Sigmoid colon (tissue), 7 donors: ENCODE data around the gene RITA1. TPM values are rescaled to one million over a fixed set of nuclear protein-coding genes. Genes with fewer than 3 reads are reported as not detected.

Experiments used
- DNase-seq: peaks from one replicate; pipeline ENCODE4 v3.0.0-alpha.2; 2019
- H3K27ac ChIP-seq, 4 donors: fragments of 200-600 bp; sonication (generic); one replicate each; pipeline ENCODE4 v1.5.1; 2016 to 2019; ENCODE audit warnings: mild to moderate bottlenecking in 1 of 4
- H3K27me3 ChIP-seq, 3 donors: fragments of 200-600 bp; sonication (generic); one replicate each; pipeline ENCODE4 v1.5.1; 2019; ENCODE audit warnings: mild to moderate bottlenecking in 1 of 3
- H3K36me3 ChIP-seq, 4 donors: fragments of 200-600 bp; sonication (generic); one replicate each; pipeline ENCODE4 v1.5.1; 2016 to 2019
- H3K4me1 ChIP-seq, 4 donors: fragments of 200-600 bp; sonication (generic); one replicate each; pipeline ENCODE4 v1.5.1; 2017 to 2019
- H3K4me3 ChIP-seq, 4 donors: fragments of 200-600 bp; sonication (generic); one replicate each; pipeline ENCODE4 v1.5.1; 2017 to 2019; ENCODE audit warnings: mild to moderate bottlenecking in 2 of 4, moderate library complexity in 1 of 4
- H3K9me3 ChIP-seq, 4 donors: fragments of 200-600 bp in 3 of 4; sonication (generic) in 3 of 4; one replicate each; pipeline versions ENCODE4 v1.5.1 to v1.6.1; 2013 to 2019
- CTCF ChIP-seq, 4 experiments: fragments of 450-650 bp in 3 of 4; fragments of 200-600 bp in 1 of 4; IDR thresholded peaks; one replicate each; pipeline ENCODE4 v1.5.1; 2016 to 2019; ENCODE audit warnings: antibody characterized with exemption in 4 of 4, mild to moderate bottlenecking in 3 of 4, moderate library complexity in 2 of 4
- EP300 ChIP-seq, 4 donors: sonication (generic); formaldehyde crosslinking; IDR thresholded peaks; one replicate each; pipeline ENCODE4 v1.6.1; 2017; ENCODE audit warnings: antibody characterized with exemption in 4 of 4
- POLR2A ChIP-seq, 2 donors: fragments of 450-650 bp; IDR thresholded peaks; one replicate each; pipeline ENCODE4 v1.6.1; 2016; ENCODE audit warnings: antibody characterized with exemption in 2 of 2, mild to moderate bottlenecking in 2 of 2, moderate library complexity in 2 of 2
- POLR2AphosphoS5 ChIP-seq, 4 donors: sonication (generic); formaldehyde crosslinking; IDR thresholded peaks; one replicate each; pipeline ENCODE4 v1.6.1; 2017; ENCODE audit warnings: antibody characterized with exemption in 4 of 4
- WGBS, 2 donors: extraction: QIAGEN DNeasy Blood & Tissue Kit; methylation state at CpG; one replicate each; pipeline ENCODE4 v1.1.7; 2013; 5-methylcytosine and 5-hydroxymethylcytosine counted together
- intact Hi-C: fragments of 100-400 bp; cut with DNase I; formaldehyde crosslinking; loops from one replicate; pipeline ENCODE4 v1.15.1; 2023
- polyA plus RNA-seq, 3 donors: library from polyadenylated mRNA; stranded (reverse); fragments of 200-250 nt; gene quantifications; one replicate each; pipeline ENCODE4 v1.2.3, GENCODE V29; 2013
- total RNA-seq, 4 donors: library from RNA; depleted of rRNA; stranded (reverse); fragments of >200 nt; gene quantifications; one replicate each; pipeline ENCODE4 v1.1.0, GENCODE V29; 2016
- donor health status: healthy with polysubstance abuse.
- donor health status: Bipolar disorder and iron deficiency.
- donor health status: healthy.

RITA1 gene
- total and polyA plus RNA-seq, 7 donors: 12.5 to 28.4 (median 16.5) TPM

- WGBS, 2 donors: 91 to 92% methylated on average over 25 of the region's 25 CpGs
- Histone ChIP-seq H3K4me1 (peaks cover 0 to 5% (median 0%) of the 10 kb centered on the region in 4 donors), H3K27me3 (peaks cover 0 to 10% (median 0%) of the 10 kb centered on the region in 3 donors), H3K9me3 (no peaks in the 10 kb centered on the region), H3K36me3 (peaks cover 50 to 100% (median 74%) of the 10 kb centered on the region in 4 donors), H3K4me3 (no peak overlapping the region), H3K27ac (no peak overlapping the region)
- DNase-seq: no peak
- intact Hi-C loops: no loop called here
- TF ChIP-seq EP300 (IDR thresholded peaks at IDR 0.05): no peak
- no peak for TF ChIP-seq POLR2AphosphoS5 (IDR thresholded peaks at IDR 0.05)
- no peak for TF ChIP-seq POLR2A (IDR thresholded peaks at IDR 0.05)
- TF ChIP-seq CTCF (IDR thresholded peaks at IDR 0.05): no peak
Observed at GRCh38 chr12:113162102-113163029, 23.2 kb upstream of the RITA1 start.

- H3K9me3 ChIP-seq: no peaks in the 10 kb centered on the region
- H3K4me1 ChIP-seq: peaks cover 0 to 5% (median 0%) of the 10 kb centered on the region in 4 donors
- H3K27me3 ChIP-seq: peaks cover 0 to 10% (median 0%) of the 10 kb centered on the region in 3 donors
- intact Hi-C loops: no loop called here
- peaks cover 55 to 100% (median 77%) of the 10 kb centered on the region in 4 donors for H3K36me3 ChIP-seq
- no peak overlapping the region for H3K4me3 ChIP-seq
- H3K27ac ChIP-seq: no peak overlapping the region
- DNase-seq: no peak
- 98% methylated on average over 12 of the region's 12 CpGs for WGBS, 2 donors
- TF ChIP-seq POLR2A (IDR thresholded peaks at IDR 0.05) (no peak), EP300 (IDR thresholded peaks at IDR 0.05) (no peak), POLR2AphosphoS5 (IDR thresholded peaks at IDR 0.05) (no peak), CTCF (IDR thresholded peaks at IDR 0.05) (no peak)
Observed at GRCh38 chr12:113163030-113163360, 22.5 kb upstream of the RITA1 start.

- Histone ChIP-seq H3K27me3 (peaks cover 0 to 6% (median 0%) of the 10 kb centered on the region in 3 donors), H3K4me3 (no peak overlapping the region), H3K4me1 (peaks cover 0 to 5% (median 0%) of the 10 kb centered on the region in 4 donors), H3K36me3 (peaks cover 58 to 100% (median 80%) of the 10 kb centered on the region in 4 donors), H3K9me3 (no peaks in the 10 kb centered on the region), H3K27ac (no peak overlapping the region)
- intact Hi-C loops: no loop called here
- WGBS, 2 donors: 96 to 97% methylated on average over 13 of the region's 13 CpGs
- no peak for DNase-seq
- no peak for TF ChIP-seq EP300 (IDR thresholded peaks at IDR 0.05)
- TF ChIP-seq POLR2AphosphoS5 (IDR thresholded peaks at IDR 0.05): no peak
- TF ChIP-seq CTCF (IDR thresholded peaks at IDR 0.05): no peak
- no peak for TF ChIP-seq POLR2A (IDR thresholded peaks at IDR 0.05)
Observed at GRCh38 chr12:113164014-113164413, 21.5 kb upstream of the RITA1 start.

- intact Hi-C loops: no loop called here
Observed at GRCh38 chr12:113165521-113166450, 19.7 kb upstream of the RITA1 start.

More at GRCh38 chr12:113165521-113166450, 19.7 kb upstream of the RITA1 start:
- no peak for DNase-seq
- Histone ChIP-seq H3K9me3 (no peaks in the 10 kb centered on the region), H3K27me3 (peaks cover 0 to 6% (median 0%) of the 10 kb centered on the region in 3 donors), H3K36me3 (peaks cover 68 to 100% (median 79%) of the 10 kb centered on the region in 4 donors), H3K27ac (no peak overlapping the region), H3K4me1 (peaks cover 0 to 5% (median 0%) of the 10 kb centered on the region in 4 donors), H3K4me3 (no peak overlapping the region)
- 93 to 94% methylated on average over 32 of the region's 32 CpGs for WGBS, 2 donors
- TF ChIP-seq CTCF (IDR thresholded peaks at IDR 0.05): no peak
